Ovary (tissue), 9 donors: ENCODE measurements around the gene ADNP. TPM values are rescaled to one million over a fixed set of nuclear protein-coding genes. Genes with fewer than 3 reads are reported as not detected.

Experiments
- DNase-seq, 5 donors: peaks; one replicate each; pipeline ENCODE4 v3.0.0-alpha.2; 2019 to 2020
- H3K27ac ChIP-seq, 2 donors: fragments of 200-600 bp; one replicate each; pipeline versions ENCODE4 v1.5.1 to v1.8.0; 2019 to 2022
- H3K27me3 ChIP-seq: fragments of 200-600 bp; one replicate; pipeline ENCODE4 v1.8.0; 2022
- H3K36me3 ChIP-seq: fragments of 200-600 bp; sonication (generic); one replicate; pipeline ENCODE4 v1.5.1; 2019
- H3K4me1 ChIP-seq: one replicate; pipeline ENCODE4 v1.8.1; 2013; ENCODE audit warnings: mild to moderate bottlenecking, moderate library complexity; ENCODE audit not compliant: insufficient read depth
- H3K4me3 ChIP-seq: fragments of 200-600 bp; sonication (generic); one replicate; pipeline ENCODE4 v1.5.1; 2017
- H3K9me3 ChIP-seq, 2 donors: fragments of 200-600 bp in 1 of 2; sonication (generic) in 1 of 2; one replicate each; pipeline versions ENCODE4 v1.5.1 to v1.8.1; 2013 to 2019; ENCODE audit warnings: mild to moderate bottlenecking in 1 of 2, moderate library complexity in 1 of 2
- EP300 ChIP-seq: sonication (generic); formaldehyde crosslinking; IDR thresholded peaks from one replicate; pipeline ENCODE4 v1.6.1; 2017; ENCODE audit warnings: antibody characterized with exemption
- POLR2A ChIP-seq: fragments of 450-650 bp; IDR thresholded peaks from one replicate; pipeline ENCODE4 v1.6.1; 2017; ENCODE audit warnings: antibody characterized with exemption, mild to moderate bottlenecking, moderate library complexity
- WGBS, 3 donors: extraction: QIAGEN DNeasy Blood & Tissue Kit in 1 of 3; methylation state at CpG; one replicate each; pipeline versions ENCODE4 v1.1.5 to v1.1.7; 2013 to 2017; 5-methylcytosine and 5-hydroxymethylcytosine counted together
- intact Hi-C, 4 donors: fragments of 100-400 bp; cut with DNase I; formaldehyde crosslinking; loops; one replicate each; pipeline versions ENCODE4 v1.11.0 to v1.15.1; 2022 to 2023
- polyA plus RNA-seq, 2 donors: library from polyadenylated mRNA; stranded (reverse); fragments of 200-250 nt in 1 of 2; fragments of 350-450 nt in 1 of 2; fragmentation: Illumina TruSeq in 1 of 2; extraction: RNeasy Lipid Tissue Mini Kit (QIAGEN cat#74804) in 1 of 2; gene quantifications; one replicate each; pipeline ENCODE4 v1.2.3, GENCODE V29; 2013 to 2014
- total RNA-seq, 7 donors: library from RNA; depleted of rRNA in 2 of 7; stranded (reverse); fragments of >200 nt in 2 of 7; fragmentation: NEBNext Ultra II Directional in 3 of 7; extraction: Animal tissue kit (Norgen Biotek cat#: 25700) in 3 of 7; gene quantifications; one replicate each; pipeline versions ENCODE4 v1.1.0 to v1.2.4, GENCODE V29; 2016 to 2023
- TF ChIP-seq, protein P1 (sequence below), 3 donors: fragments of 450-650 bp in 2 of 3; fragments of 200-600 bp in 1 of 3; IDR thresholded peaks; one replicate each; pipeline versions ENCODE4 v1.5.1 to v1.8.0; 2016 to 2022; ENCODE audit warnings: antibody characterized with exemption in 3 of 3, mild to moderate bottlenecking in 1 of 3
- donor health status: DM: no; HTN: no; CAD: no; lungs with moderate emphysema.
- donor health status: DM: no; HTN: no; CAD: no.
- donor health status: Bipolar disorder and iron deficiency.
- donor health status: DM: yes; HTN: yes; CAD: no.
- donor health status: DM: no; HTN: no; CAD: no.
- donor health status: DM: yes; HTN: yes; CAD: no.

ADNP gene
- total and polyA plus RNA-seq, 9 donors, result 30.8 to 94.7 (median 75.5) TPM

DNA sequence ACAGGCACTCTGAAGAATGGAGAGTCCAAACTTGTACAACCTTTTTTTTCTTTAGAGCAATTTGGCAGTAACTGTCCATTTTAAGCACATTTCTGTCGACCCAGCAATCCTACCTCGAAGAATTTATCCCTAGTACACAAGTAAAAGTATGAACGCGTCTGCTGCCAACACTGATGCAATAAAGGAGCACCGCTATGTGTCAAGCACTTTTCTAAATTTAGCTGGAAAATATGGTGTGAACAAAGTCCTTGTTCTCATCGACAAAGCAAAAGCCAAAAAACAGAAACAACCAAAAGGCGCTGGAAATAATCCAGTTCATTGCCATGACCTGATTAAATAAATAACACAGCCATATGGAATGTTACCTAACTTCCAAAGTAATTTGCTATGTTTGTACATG lies 26.0 kb upstream of the ADNP start:
- TF ChIP-seq POLR2A, result no peak
- TF ChIP-seq, protein P1, sequence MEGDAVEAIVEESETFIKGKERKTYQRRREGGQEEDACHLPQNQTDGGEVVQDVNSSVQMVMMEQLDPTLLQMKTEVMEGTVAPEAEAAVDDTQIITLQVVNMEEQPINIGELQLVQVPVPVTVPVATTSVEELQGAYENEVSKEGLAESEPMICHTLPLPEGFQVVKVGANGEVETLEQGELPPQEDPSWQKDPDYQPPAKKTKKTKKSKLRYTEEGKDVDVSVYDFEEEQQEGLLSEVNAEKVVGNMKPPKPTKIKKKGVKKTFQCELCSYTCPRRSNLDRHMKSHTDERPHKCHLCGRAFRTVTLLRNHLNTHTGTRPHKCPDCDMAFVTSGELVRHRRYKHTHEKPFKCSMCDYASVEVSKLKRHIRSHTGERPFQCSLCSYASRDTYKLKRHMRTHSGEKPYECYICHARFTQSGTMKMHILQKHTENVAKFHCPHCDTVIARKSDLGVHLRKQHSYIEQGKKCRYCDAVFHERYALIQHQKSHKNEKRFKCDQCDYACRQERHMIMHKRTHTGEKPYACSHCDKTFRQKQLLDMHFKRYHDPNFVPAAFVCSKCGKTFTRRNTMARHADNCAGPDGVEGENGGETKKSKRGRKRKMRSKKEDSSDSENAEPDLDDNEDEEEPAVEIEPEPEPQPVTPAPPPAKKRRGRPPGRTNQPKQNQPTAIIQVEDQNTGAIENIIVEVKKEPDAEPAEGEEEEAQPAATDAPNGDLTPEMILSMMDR (IDR thresholded peaks at IDR 0.05), result no peak
- Histone ChIP-seq H3K4me1 (peaks cover 15% of the 10 kb centered on the region), H3K9me3 (no peaks in the 10 kb centered on the region), H3K36me3 (no peaks in the 10 kb centered on the region), H3K27me3 (no peaks in the 10 kb centered on the region), H3K27ac (no peak overlapping the region), H3K4me3 (peak overlapping the region; percentile 85)
- intact Hi-C loops, result no loop called here
- 5 to 11% (median 7%) methylated on average over 7 of the region's 7 CpGs for WGBS, 3 donors
- no peak for DNase-seq

DNA sequence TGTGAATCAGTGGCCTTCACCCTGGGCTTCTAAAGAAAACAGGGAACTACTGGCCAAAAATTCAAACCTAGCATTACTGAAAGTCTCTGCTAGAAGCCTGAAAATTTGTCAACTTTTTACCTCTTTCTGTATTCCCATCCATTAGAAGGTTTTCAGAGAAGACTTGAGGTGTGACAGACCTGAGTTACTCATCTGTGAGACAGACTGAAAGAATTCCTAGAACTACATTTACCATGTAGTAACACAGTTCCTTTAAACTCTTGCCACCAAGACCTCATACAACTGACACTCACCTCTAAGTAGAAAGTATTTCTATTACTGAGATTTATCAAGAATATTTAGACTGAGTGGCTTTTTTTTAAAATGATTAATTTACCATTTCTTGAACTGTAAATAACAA lies 22.6 kb upstream of the ADNP start:
- Histone ChIP-seq H3K9me3 (no peaks in the 10 kb centered on the region), H3K27ac (no peak overlapping the region), H3K4me3 (no peak overlapping the region), H3K36me3 (no peaks in the 10 kb centered on the region), H3K27me3 (no peaks in the 10 kb centered on the region), H3K4me1 (peaks cover 6% of the 10 kb centered on the region)
- no peak for DNase-seq
- TF ChIP-seq EP300 (no peak), POLR2A (no peak)
- TF ChIP-seq, protein P1 (IDR thresholded peaks at IDR 0.05), result no peak
- intact Hi-C loops, result no loop called here

DNA sequence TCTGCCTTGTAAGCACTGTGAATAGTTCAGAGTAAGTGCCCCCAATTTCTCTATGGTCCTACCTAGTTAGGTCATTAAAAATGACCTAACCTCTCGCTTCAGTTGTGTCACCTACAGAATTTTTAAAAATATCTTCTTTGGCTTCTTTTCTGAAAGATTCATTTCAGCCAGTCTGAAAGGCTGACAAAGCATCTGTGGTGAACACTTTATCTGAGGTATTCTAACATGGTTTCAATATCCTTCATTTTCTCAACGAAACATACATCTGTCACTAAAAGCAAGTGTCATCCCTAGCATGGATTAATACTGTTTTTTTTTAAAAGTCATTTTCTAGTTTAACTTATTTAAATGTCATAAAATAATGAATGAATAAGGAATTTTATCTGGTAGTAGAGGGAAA lies 22.0 kb upstream of the ADNP start:
- WGBS, 3 donors, result 86 to 90% (median 88%) methylated on average over 2 of the region's 2 CpGs
- DNase-seq, result no peak
- Histone ChIP-seq H3K36me3 (no peaks in the 10 kb centered on the region), H3K4me1 (peaks cover 6% of the 10 kb centered on the region), H3K27ac (no peak overlapping the region), H3K27me3 (no peaks in the 10 kb centered on the region), H3K4me3 (no peak overlapping the region), H3K9me3 (no peaks in the 10 kb centered on the region)
- intact Hi-C loops, result no loop called here
- TF ChIP-seq POLR2A (no peak), EP300 (no peak)
- TF ChIP-seq, protein P1 (IDR thresholded peaks at IDR 0.05), result no peak

DNA sequence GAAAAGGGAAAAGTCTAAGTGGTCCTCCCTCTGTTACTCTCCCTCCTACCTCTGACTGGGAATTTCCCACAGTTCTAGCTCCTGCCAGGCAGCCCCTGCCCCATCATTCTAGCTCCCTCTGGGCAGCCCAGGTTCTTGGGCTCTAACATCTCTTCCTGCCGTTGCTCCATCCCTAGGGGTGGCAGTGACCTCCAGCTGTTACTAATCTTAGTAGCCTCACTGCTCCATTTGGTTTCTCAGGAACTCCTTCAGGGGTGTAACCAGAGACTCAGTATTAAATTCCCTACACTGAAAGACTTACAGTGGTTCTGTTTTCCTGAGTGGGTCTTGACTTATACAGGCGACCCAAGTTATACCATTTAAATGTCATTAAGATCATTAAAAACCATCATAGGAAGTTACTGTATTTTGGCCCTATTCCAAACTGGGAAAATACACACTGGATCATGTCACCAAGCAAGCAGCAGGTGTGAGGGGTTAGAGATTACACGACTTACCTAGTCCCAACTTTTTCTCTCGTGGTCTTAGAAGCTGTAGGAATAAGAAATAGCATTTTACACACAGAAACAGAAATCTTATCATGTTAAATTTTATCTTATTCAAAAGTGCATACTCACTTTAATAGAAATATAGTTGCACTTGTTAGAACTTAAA lies 17.0 kb upstream of the ADNP start:
- WGBS, 3 donors, result 76 to 80% (median 76%) methylated on average over 4 of the region's 4 CpGs
- Histone ChIP-seq H3K36me3 (no peaks in the 10 kb centered on the region), H3K9me3 (no peaks in the 10 kb centered on the region), H3K4me1 (no peaks in the 10 kb centered on the region), H3K27me3 (no peaks in the 10 kb centered on the region), H3K27ac (no peak overlapping the region), H3K4me3 (no peak overlapping the region)
- TF ChIP-seq, protein P1 (IDR thresholded peaks at IDR 0.05), result no peak
- TF ChIP-seq POLR2A, result no peak
- TF ChIP-seq EP300, result no peak
- intact Hi-C loops, result no loop called here
- DNase-seq, result no peak
